HL-60 (cell line): ENCODE data around the gene MIAT.

Experiments used
- CTCF ChIP-seq: IDR thresholded peaks from one replicate; pipeline ENCODE4 v1.5.1; 2011; ENCODE audit warnings: low read length, control low read depth, inconsistent platforms; ENCODE audit not compliant: insufficient read depth
- GABPA ChIP-seq: IDR thresholded peaks from 2 replicates; pipeline ENCODE4 v1.6.1; 2012; ENCODE audit warnings: low read depth
- POLR2AphosphoS5 ChIP-seq: IDR thresholded peaks from 2 replicates; pipeline ENCODE4 v1.6.1; 2012; ENCODE audit warnings: low read depth
- SPI1 ChIP-seq: IDR thresholded peaks from 2 replicates; pipeline ENCODE4 v1.6.1; 2012; ENCODE audit warnings: low read depth, mild to moderate bottlenecking, borderline replicate concordance
- TF ChIP-seq, protein P1 (sequence below): IDR thresholded peaks from 2 replicates; pipeline ENCODE4 v1.6.1; 2012; ENCODE audit warnings: low read depth; ENCODE audit not compliant: insufficient replicate concordance

GRCh38 chr22:26680485-26680884 lies 23.1 kb downstream of the MIAT start:
- TF ChIP-seq POLR2AphosphoS5 = no peak
- no peak for TF ChIP-seq CTCF
- TF ChIP-seq SPI1 = no peak
- TF ChIP-seq, protein P1, sequence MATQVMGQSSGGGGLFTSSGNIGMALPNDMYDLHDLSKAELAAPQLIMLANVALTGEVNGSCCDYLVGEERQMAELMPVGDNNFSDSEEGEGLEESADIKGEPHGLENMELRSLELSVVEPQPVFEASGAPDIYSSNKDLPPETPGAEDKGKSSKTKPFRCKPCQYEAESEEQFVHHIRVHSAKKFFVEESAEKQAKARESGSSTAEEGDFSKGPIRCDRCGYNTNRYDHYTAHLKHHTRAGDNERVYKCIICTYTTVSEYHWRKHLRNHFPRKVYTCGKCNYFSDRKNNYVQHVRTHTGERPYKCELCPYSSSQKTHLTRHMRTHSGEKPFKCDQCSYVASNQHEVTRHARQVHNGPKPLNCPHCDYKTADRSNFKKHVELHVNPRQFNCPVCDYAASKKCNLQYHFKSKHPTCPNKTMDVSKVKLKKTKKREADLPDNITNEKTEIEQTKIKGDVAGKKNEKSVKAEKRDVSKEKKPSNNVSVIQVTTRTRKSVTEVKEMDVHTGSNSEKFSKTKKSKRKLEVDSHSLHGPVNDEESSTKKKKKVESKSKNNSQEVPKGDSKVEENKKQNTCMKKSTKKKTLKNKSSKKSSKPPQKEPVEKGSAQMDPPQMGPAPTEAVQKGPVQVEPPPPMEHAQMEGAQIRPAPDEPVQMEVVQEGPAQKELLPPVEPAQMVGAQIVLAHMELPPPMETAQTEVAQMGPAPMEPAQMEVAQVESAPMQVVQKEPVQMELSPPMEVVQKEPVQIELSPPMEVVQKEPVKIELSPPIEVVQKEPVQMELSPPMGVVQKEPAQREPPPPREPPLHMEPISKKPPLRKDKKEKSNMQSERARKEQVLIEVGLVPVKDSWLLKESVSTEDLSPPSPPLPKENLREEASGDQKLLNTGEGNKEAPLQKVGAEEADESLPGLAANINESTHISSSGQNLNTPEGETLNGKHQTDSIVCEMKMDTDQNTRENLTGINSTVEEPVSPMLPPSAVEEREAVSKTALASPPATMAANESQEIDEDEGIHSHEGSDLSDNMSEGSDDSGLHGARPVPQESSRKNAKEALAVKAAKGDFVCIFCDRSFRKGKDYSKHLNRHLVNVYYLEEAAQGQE = no peak
- no peak for TF ChIP-seq GABPA
